NCI-H2227 (cell line): ENCODE data around the gene PANX1.
"Not testable (repeated sequence)": the region's sequence is repeated elsewhere in the genome, so short reads cannot be mapped to it uniquely, and the experiment has no call there.

Source experiments
- DNase-seq: peaks from one replicate; lab custom pipeline; 2025; ENCODE audit not compliant: unreplicated experiment; lab: John Stamatoyannopoulos, UW

PANX1 gene, protein sequence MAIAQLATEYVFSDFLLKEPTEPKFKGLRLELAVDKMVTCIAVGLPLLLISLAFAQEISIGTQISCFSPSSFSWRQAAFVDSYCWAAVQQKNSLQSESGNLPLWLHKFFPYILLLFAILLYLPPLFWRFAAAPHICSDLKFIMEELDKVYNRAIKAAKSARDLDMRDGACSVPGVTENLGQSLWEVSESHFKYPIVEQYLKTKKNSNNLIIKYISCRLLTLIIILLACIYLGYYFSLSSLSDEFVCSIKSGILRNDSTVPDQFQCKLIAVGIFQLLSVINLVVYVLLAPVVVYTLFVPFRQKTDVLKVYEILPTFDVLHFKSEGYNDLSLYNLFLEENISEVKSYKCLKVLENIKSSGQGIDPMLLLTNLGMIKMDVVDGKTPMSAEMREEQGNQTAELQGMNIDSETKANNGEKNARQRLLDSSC

DNA sequence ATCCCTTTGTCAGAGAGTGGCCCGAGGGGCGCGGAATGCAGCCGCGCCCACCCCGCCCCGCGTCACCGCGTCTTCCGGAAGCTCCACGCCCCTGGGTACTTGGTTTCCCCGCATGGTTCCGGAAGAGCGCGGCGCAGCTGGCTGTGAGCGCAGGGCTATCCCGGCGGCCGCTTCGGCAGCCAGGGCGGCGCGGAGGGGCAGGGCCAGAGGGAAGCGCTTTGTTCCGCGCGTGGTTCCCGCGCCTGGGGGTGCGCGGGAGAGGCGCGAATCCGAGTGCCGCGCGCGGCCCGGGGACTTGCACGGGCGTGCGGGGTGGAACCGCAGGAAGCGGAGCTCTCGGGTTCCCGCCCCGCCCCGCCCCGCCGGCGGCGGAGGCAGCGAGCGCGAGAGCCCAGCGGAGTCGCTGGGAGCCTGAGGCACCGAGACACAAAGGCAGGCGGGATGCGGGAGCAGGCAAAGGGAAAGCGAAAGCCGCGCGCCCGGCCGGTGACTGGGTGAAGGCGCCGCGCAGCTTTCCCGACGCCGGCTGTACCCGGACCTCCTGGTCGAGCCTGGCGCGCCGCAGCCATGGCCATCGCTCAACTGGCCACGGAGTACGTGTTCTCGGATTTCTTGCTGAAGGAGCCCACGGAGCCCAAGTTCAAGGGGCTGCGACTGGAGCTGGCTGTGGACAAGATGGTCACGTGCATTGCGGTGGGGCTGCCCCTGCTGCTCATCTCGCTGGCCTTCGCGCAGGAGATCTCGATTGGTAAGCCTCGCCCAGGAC is at the start of gene PANX1:
Gene PANX1 (plus strand): TSS at position 96 of the 766 bp plus-strand sequence. CDS start 472 bp downstream, at position 568.
- peak; percentile 89 for DNase-seq

DNA sequence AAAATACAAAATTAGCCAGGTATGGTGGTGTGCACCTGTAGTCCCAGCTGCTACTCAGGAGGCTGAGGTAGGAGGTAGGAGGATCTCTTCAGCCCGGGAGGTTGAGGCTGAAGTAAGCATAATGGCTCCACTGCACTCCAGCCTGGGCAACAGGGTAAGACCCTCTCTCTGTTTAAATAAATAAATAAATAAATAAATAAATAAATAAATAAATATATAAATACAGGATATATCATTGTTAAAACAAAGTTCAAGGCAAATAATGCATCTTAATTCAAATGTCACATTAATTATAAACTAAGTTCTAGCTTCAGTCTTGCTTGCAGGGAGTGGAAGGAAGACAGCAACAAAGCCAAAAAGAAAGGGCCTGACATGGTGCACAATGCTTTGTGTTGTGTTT is 44.5 kb upstream of the PANX1 start:
- no peak for DNase-seq

DNA sequence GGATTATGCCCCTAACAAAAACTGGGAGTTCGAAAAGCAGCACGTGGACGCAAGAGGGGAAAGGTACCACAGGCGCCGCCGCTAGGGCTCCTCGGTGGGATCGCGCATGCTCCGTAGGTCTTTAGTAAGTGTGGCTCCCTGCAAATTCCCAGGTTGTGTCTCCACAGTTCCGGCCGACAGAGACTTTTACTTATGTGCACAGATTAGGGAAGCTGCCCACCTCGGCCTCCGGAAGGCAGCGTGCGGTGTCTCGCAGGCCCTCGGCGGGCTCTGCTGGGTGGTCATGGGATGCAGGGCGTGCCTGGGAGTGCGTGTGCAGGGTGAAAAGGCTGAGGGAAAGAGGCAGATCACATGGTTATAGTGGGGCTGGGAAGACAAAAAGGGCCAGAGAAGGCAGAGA is 39.7 kb upstream of the PANX1 start:
- DNase-seq = no peak

DNA sequence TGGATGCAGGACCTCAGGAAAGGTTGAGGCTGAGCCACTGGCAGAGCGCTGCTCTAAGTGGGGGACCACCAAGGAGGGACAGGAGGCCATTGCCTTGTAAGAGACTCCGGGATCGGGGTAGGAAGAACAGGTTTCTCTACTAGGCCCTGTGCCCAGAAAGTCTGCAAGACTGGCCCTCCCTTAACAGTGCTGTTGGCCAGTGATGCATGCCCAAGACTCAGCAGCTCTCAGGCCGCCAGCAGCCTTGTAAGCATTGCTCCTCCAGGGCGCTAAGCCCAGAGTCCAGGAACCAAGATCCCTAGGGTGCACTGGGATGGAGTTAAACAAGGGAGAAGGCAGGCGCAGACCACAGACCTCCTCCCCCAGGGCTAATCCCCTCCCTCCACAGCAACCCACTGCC is 39.3 kb upstream of the PANX1 start:
- DNase-seq = no peak

DNA sequence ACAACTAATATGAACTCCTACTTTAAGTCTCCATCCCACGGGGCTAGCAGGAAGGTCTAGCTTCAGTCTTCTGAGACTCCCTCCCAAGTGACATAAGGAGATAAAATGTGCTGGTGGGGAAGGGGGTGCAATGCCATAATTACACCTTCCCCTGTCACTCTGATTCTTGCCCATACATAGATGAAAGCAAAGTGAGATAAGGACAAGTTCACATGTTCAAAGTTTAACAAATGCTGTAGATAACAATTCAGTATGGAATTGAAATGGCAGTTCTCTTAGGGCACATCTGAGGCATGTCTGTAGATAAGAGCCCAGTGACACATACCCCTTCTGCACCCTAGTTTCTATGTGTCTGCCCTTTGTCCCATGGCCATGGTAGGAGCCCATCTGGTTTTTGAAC is 38.2 kb upstream of the PANX1 start:
- DNase-seq = no peak

DNA sequence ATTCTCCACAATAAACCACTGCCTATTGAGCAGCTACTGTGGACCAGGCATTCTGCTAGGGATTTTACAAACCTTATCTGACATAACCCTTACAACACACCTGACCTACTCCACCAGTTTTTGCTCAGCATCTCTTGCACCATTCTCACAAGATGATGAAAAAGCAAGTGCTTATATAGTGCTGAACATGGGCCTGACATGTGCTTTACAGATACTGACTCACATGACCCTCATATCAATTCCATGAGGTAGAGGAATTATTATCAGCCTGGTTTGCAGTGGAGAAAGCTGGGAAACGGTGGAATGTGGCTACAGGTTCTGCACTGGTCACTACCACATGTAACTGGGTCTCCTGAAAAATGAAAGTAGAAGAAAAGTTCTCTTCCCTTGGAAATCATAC is 37.5 kb upstream of the PANX1 start:
- no peak for DNase-seq

DNA sequence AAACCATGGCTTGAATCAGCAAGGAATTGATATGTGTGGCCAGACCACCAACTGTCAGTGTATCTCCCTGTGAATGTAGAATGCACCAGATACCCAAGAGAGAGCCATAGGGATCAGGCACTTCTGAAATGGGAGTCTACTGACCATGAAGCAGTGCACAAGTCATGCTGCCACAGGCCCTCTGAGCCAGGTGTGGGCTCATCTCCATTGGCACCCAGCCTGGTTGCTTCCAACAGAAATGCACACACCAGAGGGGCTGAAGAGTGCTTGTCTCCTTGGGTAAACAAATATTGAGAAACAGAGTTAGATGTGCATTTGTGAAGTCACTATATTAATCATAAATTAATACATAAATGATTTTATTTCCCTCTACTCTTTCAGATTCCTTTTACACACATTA is 28.4 kb upstream of the PANX1 start:
- no peak for DNase-seq

DNA sequence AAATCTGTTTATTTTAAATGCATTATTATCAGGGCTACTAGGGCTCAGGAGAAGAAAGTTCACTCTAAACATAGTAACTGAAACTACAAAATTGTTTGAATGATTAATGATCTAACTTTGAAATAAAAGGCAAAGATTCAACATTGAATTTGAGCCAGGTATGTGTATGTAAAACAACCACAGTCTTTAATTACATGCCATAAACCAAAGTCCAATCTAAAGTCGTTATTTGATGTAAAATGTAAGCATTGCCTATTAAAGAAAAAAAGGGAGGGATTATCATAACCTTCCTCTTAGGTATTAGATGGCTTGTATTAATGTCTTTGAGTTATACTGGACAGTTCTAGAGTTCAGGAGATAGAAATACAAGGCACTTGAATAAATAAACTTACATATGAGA is 25.2 kb upstream of the PANX1 start:
- DNase-seq = no peak

DNA sequence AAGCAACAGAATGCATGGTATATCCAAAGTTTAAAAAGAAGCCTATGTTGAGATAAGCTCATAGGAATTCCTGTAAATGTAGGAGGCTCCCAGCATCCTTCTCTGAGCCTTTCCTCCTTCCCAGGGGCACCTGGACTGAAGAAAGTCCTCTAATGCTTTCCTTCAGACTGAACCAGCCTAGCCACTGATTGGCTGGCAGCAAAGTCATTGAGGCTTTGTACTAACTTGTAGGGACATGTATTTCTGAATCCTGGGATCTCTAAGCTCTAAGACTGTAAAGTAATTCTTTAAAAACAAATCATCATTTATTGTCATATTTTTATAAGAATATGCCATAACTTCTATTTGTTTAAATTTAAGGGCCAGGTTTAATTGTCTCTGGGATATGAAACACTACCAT is 23.9 kb upstream of the PANX1 start:
- no peak for DNase-seq

DNA sequence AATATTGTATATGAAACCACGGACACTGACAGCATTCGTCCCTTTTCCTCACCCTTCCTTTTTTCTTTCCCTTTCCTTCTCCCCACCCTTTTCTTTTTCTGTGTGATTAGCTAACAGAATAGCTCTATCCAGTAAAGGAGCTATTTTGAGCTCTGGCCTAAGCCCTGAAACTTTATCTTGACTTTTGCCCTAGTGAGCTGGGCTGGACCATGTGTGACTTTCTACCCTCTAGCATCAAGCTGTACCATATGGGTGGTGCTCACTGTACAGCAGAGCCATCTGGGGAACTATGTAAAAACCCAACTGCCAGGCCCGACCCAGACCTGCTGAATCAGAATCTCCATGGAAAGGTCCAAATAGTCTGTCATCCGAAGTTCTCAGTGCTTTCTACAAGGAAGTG is 21.9 kb upstream of the PANX1 start:
- no peak for DNase-seq

DNA sequence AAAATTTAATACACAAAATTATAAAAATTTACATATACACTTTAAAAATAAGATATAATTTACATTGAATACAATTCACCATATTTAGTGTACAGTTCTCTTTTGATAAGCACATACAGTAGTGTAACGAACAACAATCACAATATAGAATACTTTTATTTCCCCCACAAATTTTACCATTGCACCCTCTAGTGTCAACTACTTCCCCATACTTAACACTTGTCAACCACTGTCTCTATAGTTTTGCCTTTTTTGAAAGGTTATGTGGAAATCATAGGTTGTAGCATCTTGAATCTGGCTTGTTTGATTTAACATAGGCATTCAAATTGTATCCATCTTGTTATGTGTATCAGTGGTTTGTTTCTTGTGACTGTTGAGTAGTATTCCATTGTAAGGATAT is 21.3 kb upstream of the PANX1 start:
- DNase-seq = no peak

DNA sequence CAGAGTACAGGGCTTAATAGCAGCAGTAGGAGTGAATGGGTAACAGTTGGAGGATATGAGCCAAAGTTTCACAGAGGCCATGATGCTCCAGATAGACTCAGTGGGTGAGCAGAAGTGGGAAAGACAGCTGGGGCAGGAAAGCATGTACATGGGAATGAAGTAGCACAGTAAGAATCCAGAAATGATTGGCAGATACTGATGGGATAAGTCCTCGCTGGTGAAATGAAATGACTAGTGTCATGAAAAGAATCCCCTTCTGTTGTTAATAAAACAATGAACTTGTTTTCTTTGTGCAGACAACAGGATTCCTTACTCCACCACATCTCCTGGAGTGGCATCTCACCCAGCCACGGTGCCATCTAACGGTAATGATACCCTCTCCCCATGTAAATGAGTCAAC is 17.4 kb upstream of the PANX1 start:
- no peak for DNase-seq

DNA sequence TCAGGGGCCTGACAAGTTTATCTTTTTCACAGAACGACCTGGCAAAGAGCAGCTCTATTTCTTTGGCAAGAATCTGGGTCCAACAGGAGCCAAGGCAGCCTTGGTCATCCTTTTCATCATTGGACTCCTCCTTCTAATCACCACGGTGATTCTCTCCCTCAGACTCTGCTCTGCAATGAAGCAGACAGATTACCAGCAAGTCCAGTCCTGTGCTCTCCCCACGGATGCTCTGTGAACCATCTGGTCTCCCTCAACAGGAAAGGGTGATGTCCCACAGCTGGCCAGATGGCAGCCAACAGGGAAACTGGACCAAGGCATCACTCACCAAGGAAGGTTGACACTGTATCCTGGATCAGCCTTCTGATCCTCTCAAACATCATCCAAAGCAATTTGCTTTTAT is 17.0 kb upstream of the PANX1 start:
- no peak for DNase-seq

DNA sequence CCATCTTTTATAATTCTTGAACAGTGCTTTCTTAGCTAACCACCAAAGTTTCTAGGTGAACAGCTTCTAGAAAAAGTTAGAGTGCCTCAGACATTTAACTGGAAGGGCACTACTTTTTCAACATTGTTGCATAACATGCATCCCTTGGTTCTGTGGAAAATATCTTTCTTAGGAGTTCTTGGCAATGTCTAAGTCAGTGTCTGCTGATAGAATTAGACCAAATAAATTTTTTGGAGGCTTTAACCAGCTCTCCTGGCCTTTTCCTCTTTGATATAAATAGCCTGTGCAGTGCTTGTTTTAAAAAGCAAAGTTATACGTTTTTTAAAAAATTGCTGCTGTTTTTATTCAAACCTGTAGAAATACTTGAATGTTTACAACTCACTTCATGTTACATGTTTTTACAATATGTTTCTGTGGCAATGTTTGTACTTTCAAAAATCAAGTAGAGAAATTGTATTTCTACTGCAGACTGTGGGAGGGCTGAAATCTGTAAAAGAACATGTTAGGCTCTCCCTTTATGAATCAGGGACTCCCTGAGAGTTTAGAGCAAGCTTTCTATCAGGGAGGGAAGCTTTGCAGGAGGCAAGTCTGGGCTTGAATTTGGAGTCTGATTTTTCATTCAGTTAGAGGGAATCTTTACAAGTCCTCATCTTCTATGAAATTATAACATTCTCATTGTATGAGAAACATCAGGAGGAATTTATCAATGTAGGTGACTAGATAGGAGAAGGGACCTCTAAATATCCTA is 16.3 kb upstream of the PANX1 start:
- no peak for DNase-seq

DNA sequence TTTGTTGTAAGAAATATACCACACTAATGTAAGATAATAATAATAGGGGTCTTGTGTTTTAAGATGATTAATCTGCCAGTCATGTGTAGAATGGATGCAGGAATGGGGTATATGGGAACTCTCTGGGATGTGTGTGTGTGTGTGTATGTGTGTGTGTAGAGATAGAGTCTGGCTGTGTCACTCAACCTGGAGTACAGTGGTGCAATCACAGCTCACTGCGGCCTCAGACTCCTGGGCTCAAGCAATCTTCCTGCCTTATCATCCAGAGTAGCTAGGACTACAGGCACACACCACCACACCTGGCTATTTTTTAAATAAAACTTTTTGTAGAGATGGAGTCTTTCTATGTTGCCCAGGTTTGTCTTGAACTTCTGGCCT is 11.5 kb upstream of the PANX1 start:
- DNase-seq = no peak

DNA sequence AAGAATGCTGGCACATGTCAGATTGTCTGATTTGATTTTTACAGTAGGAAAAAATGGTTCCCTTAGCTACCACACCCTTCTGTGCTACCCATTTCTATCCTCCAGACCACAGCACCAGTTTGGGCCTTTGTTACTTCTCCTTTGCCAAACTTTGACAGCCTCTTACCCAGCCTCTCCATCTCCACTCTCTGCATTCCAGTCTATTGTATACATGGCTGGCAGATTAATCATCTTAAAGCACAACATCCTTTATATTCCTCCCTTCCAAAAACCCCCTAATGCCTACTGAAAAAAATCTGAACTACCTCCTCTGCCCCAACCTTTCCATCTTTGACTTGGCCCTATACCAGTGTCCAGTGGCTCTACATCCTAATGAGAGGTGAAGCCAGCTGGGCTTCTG is 10.8 kb upstream of the PANX1 start:
- no peak for DNase-seq

DNA sequence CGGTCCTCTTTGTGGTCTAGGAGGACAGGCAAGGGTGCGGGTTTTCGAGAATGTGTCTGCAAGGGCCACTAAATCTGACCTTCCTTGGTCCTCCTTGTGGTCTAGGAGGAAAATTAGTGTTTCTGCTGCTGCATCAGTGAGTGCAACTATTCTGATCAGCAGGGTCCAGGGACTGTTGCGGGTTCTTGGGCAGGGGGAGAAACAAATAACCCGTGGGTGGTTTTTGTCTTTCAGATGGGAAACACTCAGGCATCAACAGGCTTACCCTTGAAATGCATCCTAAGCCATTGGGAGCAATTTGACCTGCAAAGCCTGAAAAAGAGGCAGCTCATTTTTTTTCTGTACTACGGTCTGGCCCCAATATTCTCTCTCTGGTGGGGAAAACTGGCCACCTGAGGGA is 9.0 kb upstream of the PANX1 start:
- not testable (repeated sequence) for DNase-seq

DNA sequence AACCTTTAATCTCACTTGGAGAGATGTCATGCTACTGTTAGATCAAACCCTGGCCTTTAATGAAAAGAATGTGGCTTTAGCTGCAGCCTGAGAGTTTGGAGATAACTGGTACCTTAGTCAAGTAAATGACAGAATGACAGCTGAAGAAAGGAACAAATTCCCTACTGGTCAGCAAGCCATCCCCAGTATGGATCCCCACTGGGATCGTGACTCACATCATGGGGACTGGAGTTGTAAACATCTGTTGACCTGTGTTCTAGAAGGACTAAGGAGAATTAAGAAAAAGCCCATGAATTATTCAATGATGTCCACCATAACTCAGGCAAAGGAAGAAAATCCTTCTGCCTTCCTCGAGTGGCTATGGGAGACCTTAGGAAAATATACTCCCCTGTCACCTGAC is 8.1 kb upstream of the PANX1 start:
- not testable (repeated sequence) for DNase-seq

DNA sequence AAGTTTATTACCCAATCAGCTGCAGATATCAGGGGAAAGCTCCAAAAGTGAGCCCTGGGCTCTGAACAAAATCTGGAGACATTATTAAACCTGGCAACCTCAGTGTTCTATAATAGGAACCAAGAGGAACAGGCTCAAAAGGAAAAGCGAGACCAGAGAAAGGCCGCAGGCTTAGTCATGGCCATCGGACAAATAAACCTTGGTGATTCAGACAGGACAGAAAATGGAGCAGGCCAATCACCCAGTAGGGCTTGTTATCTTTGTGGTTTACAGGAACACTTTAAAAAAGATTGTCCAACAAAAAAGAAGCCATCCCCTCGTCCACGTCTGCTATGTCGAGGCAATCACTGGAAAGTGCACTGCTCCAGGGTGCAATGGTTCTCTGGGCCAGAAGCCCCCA is 7.7 kb upstream of the PANX1 start:
- no peak for DNase-seq

DNA sequence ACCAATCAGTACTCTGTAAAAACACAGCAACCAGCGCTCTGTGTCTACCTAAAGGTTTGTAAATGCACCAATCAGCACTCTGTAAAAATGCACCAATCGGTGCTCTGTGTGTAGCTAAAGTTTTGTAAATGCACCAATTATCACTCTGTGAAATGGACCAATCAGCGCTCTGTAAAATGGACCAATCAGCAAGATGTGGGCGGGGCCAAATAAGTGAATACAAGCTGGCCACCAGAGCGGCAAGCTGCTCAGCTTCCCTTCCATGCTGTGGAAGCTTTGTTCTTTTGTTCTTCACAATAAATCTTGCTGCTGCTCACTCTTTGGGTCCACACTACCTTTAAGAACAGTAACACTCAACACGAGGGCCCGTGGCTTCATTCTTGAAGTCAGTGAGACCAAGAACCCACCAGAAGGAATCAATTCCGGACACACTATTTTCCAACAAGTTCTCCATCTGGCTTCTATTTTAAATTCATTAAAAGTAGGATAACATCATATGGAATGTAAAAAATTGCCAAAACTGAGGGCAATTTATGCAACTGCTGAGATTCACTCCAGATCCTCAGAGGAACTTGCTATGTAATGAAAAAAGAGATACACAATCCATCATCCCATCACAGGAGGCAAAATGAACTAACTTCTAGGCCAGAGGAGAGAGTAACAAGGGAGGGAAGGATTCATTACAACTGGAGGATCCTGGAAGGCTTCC is 3.1 kb upstream of the PANX1 start:
- no peak for DNase-seq

DNA sequence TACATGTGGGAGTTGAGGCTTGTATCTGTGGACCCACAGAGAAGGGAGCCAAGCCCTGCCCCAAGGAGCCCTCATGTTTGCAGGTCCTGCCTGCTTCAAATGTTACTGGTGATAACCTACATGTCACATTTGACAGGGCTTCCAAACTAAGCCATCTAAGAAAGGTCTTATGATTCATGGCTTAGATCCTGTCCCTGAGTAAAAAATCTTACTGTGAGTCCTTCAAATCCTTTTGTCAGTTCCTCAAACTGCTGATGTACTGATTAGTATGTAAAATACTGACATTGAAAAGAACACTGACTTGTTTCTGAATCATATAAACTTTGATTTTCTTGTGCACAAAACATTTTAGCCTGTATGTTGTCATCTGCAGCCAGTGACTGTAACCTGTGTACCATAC is 1.0 kb upstream of the PANX1 start:
- no peak for DNase-seq
